ENCODE measurements around the gene ARL10.

ARL10 gene

GRCh38 chr5:176352116-176352878, 13.0 kb upstream of the ARL10 start:
- no peak for TF ChIP-seq CTCF (IDR thresholded peaks at IDR 0.05; ENCODE audit: extremely low read depth, insufficient read depth, missing control alignments)
- no peak for DNase-seq (ENCODE audit: low spot score)
- in situ Hi-C loops (cut with MboI; ENCODE audit: low pct_unique_long_range_greater_than_20kb, low sequenced_read_pairs, unreplicated experiment): no loop called here

GRCh38 chr5:176353533-176353932, 11.8 kb upstream of the ARL10 start:
- no peak for TF ChIP-seq CTCF (IDR thresholded peaks at IDR 0.05; ENCODE audit: extremely low read depth, insufficient read depth, missing control alignments)
- in situ Hi-C loops (cut with MboI; ENCODE audit: low pct_unique_long_range_greater_than_20kb, low sequenced_read_pairs, unreplicated experiment): no loop called here
- no peak for DNase-seq (ENCODE audit: low spot score)

GRCh38 chr5:176355400-176356178, 9.7 kb upstream of the ARL10 start:
- in situ Hi-C loops (cut with MboI; ENCODE audit: low pct_unique_long_range_greater_than_20kb, low sequenced_read_pairs, unreplicated experiment): no loop called here
- no peak for DNase-seq (ENCODE audit: low spot score)
- no peak for TF ChIP-seq CTCF (IDR thresholded peaks at IDR 0.05; ENCODE audit: extremely low read depth, insufficient read depth, missing control alignments)

- DNase-seq (ENCODE audit: low spot score): no peak
- in situ Hi-C loops (cut with MboI; ENCODE audit: low pct_unique_long_range_greater_than_20kb, low sequenced_read_pairs, unreplicated experiment): no loop called here
- TF ChIP-seq CTCF (IDR thresholded peaks at IDR 0.05; ENCODE audit: extremely low read depth, insufficient read depth, missing control alignments): no peak
Observed at GRCh38 chr5:176356179-176356566, 9.1 kb upstream of the ARL10 start.

- in situ Hi-C loops (cut with MboI; ENCODE audit: low pct_unique_long_range_greater_than_20kb, low sequenced_read_pairs, unreplicated experiment): no loop called here
Observed at GRCh38 chr5:176359658-176360057, 5.6 kb upstream of the ARL10 start.

More at GRCh38 chr5:176359658-176360057, 5.6 kb upstream of the ARL10 start:
- no peak for DNase-seq (ENCODE audit: low spot score)
- TF ChIP-seq CTCF (IDR thresholded peaks at IDR 0.05; ENCODE audit: extremely low read depth, insufficient read depth, missing control alignments): no peak

Measured in GM13977 (cell line).